Trophoblast cell (in vitro differentiated cells and primary cell): ENCODE results near the gene BRD3.
A peak's percentile ranks its signal among the peaks of the same experiment; 100 is the strongest.

Experiments
- DNase-seq, 2 donors: peaks; one replicate each; pipeline ENCODE4 v3.0.0-alpha.2; 2016
- H2AFZ ChIP-seq: 2 replicates; pipeline ENCODE4 v1.6.1; 2013; ENCODE audit warnings: low read length, moderate library complexity, mild to moderate bottlenecking; ENCODE audit not compliant: insufficient read depth, poor library complexity
- H2AK5ac ChIP-seq: 2 replicates; pipeline ENCODE4 v1.6.1; 2013; ENCODE audit warnings: mild to moderate bottlenecking, low read length
- H2BK120ac ChIP-seq: 2 replicates; pipeline ENCODE4 v1.6.1; 2013; ENCODE audit warnings: low read length, mild to moderate bottlenecking, moderate library complexity; ENCODE audit not compliant: insufficient read depth, poor library complexity
- H2BK12ac ChIP-seq: 2 replicates; pipeline ENCODE4 v1.6.1; 2013; ENCODE audit warnings: mild to moderate bottlenecking, low read length, moderate library complexity
- H2BK5ac ChIP-seq: 2 replicates; pipeline ENCODE4 v1.6.1; 2013; ENCODE audit warnings: low read length, low read depth, moderate library complexity, mild to moderate bottlenecking; ENCODE audit not compliant: poor library complexity
- H3K14ac ChIP-seq: 2 replicates; pipeline ENCODE4 v1.6.1; 2013; ENCODE audit warnings: mild to moderate bottlenecking, low read length
- H3K18ac ChIP-seq: 2 replicates; pipeline ENCODE4 v1.6.1; 2013; ENCODE audit warnings: mild to moderate bottlenecking, low read length
- H3K23ac ChIP-seq: 2 replicates; pipeline ENCODE4 v1.6.1; 2013; ENCODE audit warnings: low read length
- H3K27ac ChIP-seq: 2 replicates; pipeline ENCODE4 v1.5.1; 2013; ENCODE audit warnings: low read depth, mild to moderate bottlenecking, inconsistent platforms, low read length, moderate library complexity
- H3K27me3 ChIP-seq: 2 replicates; pipeline ENCODE4 v1.6.1; 2013; ENCODE audit warnings: inconsistent platforms, mild to moderate bottlenecking, low read length, moderate library complexity; ENCODE audit not compliant: insufficient read depth
- H3K36me3 ChIP-seq, 2 experiments: 1 replicate in 1 of 2; 2 replicates in 1 of 2; pipeline ENCODE4 v1.6.1; 2013; ENCODE audit warnings: low read length in 2 of 2, mild to moderate bottlenecking in 2 of 2, moderate library complexity in 1 of 2; ENCODE audit not compliant: insufficient read depth in 2 of 2, control insufficient read depth in 1 of 2
- H3K4ac ChIP-seq: 2 replicates; pipeline ENCODE4 v1.6.1; 2013; ENCODE audit warnings: low read depth, mild to moderate bottlenecking, low read length, moderate library complexity
- H3K4me1 ChIP-seq, 2 experiments: 1 replicate in 1 of 2; 2 replicates in 1 of 2; pipeline ENCODE4 v1.6.1; 2013; ENCODE audit warnings: low read length in 2 of 2, mild to moderate bottlenecking in 2 of 2, moderate library complexity in 1 of 2; ENCODE audit not compliant: insufficient read depth in 2 of 2, control insufficient read depth in 1 of 2
- H3K4me2 ChIP-seq: 2 replicates; pipeline ENCODE4 v1.6.1; 2013; ENCODE audit warnings: inconsistent platforms, mild to moderate bottlenecking, low read length, moderate library complexity
- H3K4me3 ChIP-seq: 2 replicates; pipeline ENCODE4 v1.5.1; 2013; ENCODE audit warnings: mild to moderate bottlenecking, low read depth, low read length, inconsistent platforms
- H3K79me1 ChIP-seq: one replicate; pipeline ENCODE4 v1.6.1; 2013; ENCODE audit warnings: low read length
- H3K79me2 ChIP-seq: 2 replicates; pipeline ENCODE4 v1.6.1; 2013; ENCODE audit warnings: low read length, mild to moderate bottlenecking; ENCODE audit not compliant: control insufficient read depth, insufficient read depth, poor library complexity
- H3K9ac ChIP-seq: 2 replicates; pipeline ENCODE4 v1.6.1; 2013; ENCODE audit warnings: mild to moderate bottlenecking, low read length
- H3K9me3 ChIP-seq: 2 replicates; pipeline ENCODE4 v1.6.1; 2013; ENCODE audit warnings: low read depth, mild to moderate bottlenecking, control low read depth, inconsistent platforms, low read length; ENCODE audit not compliant: insufficient read depth
- H4K12ac ChIP-seq: 2 replicates; pipeline ENCODE4 v1.6.1; 2013; ENCODE audit warnings: low read depth, mild to moderate bottlenecking, low read length, moderate library complexity
- H4K8ac ChIP-seq: 2 replicates; pipeline ENCODE4 v1.6.1; 2013; ENCODE audit warnings: low read depth, mild to moderate bottlenecking, low read length, moderate library complexity
- H4K91ac ChIP-seq: one replicate; pipeline ENCODE4 v1.6.1; 2013; ENCODE audit warnings: low read depth, mild to moderate bottlenecking, low read length, moderate library complexity
- WGBS: extraction: QIAGEN DNeasy Blood & Tissue Kit; methylation state at CpG from one replicate; pipeline ENCODE4 v1.1.7; 2013; ENCODE audit warnings: missing lambda C conversion rate; ENCODE audit not compliant: insufficient read length, insufficient coverage; ENCODE audit errors: extremely low coverage; 5-methylcytosine and 5-hydroxymethylcytosine counted together

The BRD3 gene

DNA sequence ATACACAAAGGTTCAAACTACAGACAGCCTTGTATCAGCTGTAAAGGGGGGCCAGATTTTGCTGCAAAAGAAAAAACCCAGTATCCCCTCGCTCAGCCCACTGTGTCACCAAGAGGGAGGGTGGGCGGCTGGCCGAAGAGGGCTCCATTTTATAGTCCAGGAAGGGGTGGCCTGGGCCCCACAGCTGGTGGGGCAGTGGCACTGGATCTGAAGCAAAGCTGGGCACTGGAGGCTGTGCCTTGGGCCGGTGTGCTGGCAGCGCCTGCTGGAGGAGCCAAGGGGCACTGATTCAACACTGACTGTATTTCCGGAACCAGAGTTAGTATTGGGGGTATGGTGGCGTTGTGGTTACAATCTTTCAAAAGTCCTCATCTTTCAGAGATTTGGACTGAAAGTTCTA is 9.1 kb downstream of the BRD3 start:
- Histone ChIP-seq H3K9me3 (peaks cover 2% of the 10 kb centered on the region), H3K36me3 (peaks cover 0 to 11% of the 10 kb centered on the region in 2 experiments), H3K79me1 (no peaks in the 10 kb centered on the region), H3K27ac (no peak overlapping the region), H2BK12ac (no peak overlapping the region), H3K23ac (no peak overlapping the region), H2BK120ac (no peak overlapping the region), H3K9ac (no peak overlapping the region), H3K18ac (no peak overlapping the region), H3K4me2 (no peak overlapping the region), H2AK5ac (no peak overlapping the region), H3K27me3 (no peaks in the 10 kb centered on the region), H4K8ac (no peak overlapping the region), H3K14ac (no peak overlapping the region), H3K4ac (peak overlapping the region; percentile 19), H2AFZ (no peak overlapping the region), H4K91ac (no peak overlapping the region), H2BK5ac (no peak overlapping the region), H3K4me1 (peaks cover 34 to 38% of the 10 kb centered on the region in 2 experiments), H3K79me2 (peaks cover 22% of the 10 kb centered on the region), H4K12ac (no peak overlapping the region), H3K4me3 (no peak overlapping the region)
- no peak for DNase-seq
- no CpG with 5 or more reads among the region's 7 CpGs for WGBS

GRCh38 chr9:134057751-134058701 is 9.8 kb downstream of the BRD3 start:
- Histone ChIP-seq H3K9me3 (peaks cover 2% of the 10 kb centered on the region), H4K8ac (no peak overlapping the region), H3K23ac (no peak overlapping the region), H3K9ac (no peak overlapping the region), H2BK120ac (no peak overlapping the region), H3K4me3 (no peak overlapping the region), H4K12ac (no peak overlapping the region), H3K4ac (peak overlapping the region; percentile 19), H3K14ac (no peak overlapping the region), H2AK5ac (no peak overlapping the region), H2BK12ac (no peak overlapping the region), H3K36me3 (peaks cover 5 to 10% of the 10 kb centered on the region in 2 experiments), H3K18ac (no peak overlapping the region), H4K91ac (no peak overlapping the region), H3K27ac (no peak overlapping the region), H2BK5ac (no peak overlapping the region), H3K79me1 (no peaks in the 10 kb centered on the region), H3K27me3 (no peaks in the 10 kb centered on the region), H3K4me1 (peaks cover 31 to 35% of the 10 kb centered on the region in 2 experiments), H3K79me2 (peaks cover 20% of the 10 kb centered on the region), H2AFZ (no peak overlapping the region), H3K4me2 (no peak overlapping the region)
- no peak for DNase-seq
- no CpG with 5 or more reads among the region's 28 CpGs for WGBS

- WGBS, result no CpG with 5 or more reads among the region's 13 CpGs
- Histone ChIP-seq H3K36me3 (peaks cover 12 to 18% of the 10 kb centered on the region in 2 experiments), H2BK120ac (no peak overlapping the region), H3K9me3 (peaks cover 2% of the 10 kb centered on the region), H4K91ac (no peak overlapping the region), H2AK5ac (no peak overlapping the region), H3K4me1 (peaks cover 29 to 33% of the 10 kb centered on the region in 2 experiments), H2AFZ (no peak overlapping the region), H4K12ac (no peak overlapping the region), H3K79me1 (no peaks in the 10 kb centered on the region), H3K4ac (no peak overlapping the region), H3K23ac (no peak overlapping the region), H3K27ac (no peak overlapping the region), H2BK12ac (no peak overlapping the region), H3K4me2 (no peak overlapping the region), H2BK5ac (no peak overlapping the region), H3K4me3 (no peak overlapping the region), H3K27me3 (no peaks in the 10 kb centered on the region), H3K9ac (no peak overlapping the region), H3K79me2 (peaks cover 14% of the 10 kb centered on the region), H3K14ac (no peak overlapping the region), H4K8ac (no peak overlapping the region), H3K18ac (no peak overlapping the region)
- no peak for DNase-seq
Observed at GRCh38 chr9:134057307-134057657, 10.5 kb downstream of the BRD3 start.

GRCh38 chr9:134056483-134057306 is 11.1 kb downstream of the BRD3 start:
- Histone ChIP-seq H3K18ac (peak overlapping the region; percentile 41), H3K79me1 (no peaks in the 10 kb centered on the region), H3K27ac (peak overlapping the region; percentile 4), H2AFZ (no peak overlapping the region), H3K36me3 (peaks cover 14 to 20% of the 10 kb centered on the region in 2 experiments), H3K4ac (peak overlapping the region; percentile 6), H3K79me2 (peaks cover 13% of the 10 kb centered on the region), H2AK5ac (no peak overlapping the region), H3K4me3 (no peak overlapping the region), H3K23ac (no peak overlapping the region), H3K27me3 (no peaks in the 10 kb centered on the region), H3K4me1 (peaks cover 29 to 31% of the 10 kb centered on the region in 2 experiments), H2BK5ac (no peak overlapping the region), H4K8ac (no peak overlapping the region), H4K12ac (no peak overlapping the region), H2BK12ac (no peak overlapping the region), H3K14ac (no peak overlapping the region), H2BK120ac (no peak overlapping the region), H3K9ac (no peak overlapping the region), H4K91ac (no peak overlapping the region), H3K4me2 (no peak overlapping the region), H3K9me3 (peaks cover 2% of the 10 kb centered on the region)
- no CpG with 5 or more reads among the region's 23 CpGs for WGBS
- DNase-seq, result peak; percentile 18 to 34
